ENCODE measurements around the gene PARD3.

Gene PARD3

GRCh38 chr10:34107626-34108516 lies 707.2 kb downstream of the PARD3 start:
- DNase-seq, result no peak

GRCh38 chr10:34106356-34106885 lies 708.7 kb downstream of the PARD3 start:
- DNase-seq, result no peak

GRCh38 chr10:34104829-34105572 lies 710.1 kb downstream of the PARD3 start:
- DNase-seq, result no peak

GRCh38 chr10:34102893-34103506 lies 712.1 kb downstream of the PARD3 start:
- DNase-seq, result no peak

- DNase-seq, result no peak
Observed at GRCh38 chr10:34102237-34102673, 712.8 kb downstream of the PARD3 start.

GRCh38 chr10:34101001-34101400 lies 714.1 kb downstream of the PARD3 start:
- no peak for DNase-seq

GRCh38 chr10:34098821-34099567 lies 716.1 kb downstream of the PARD3 start:
- no peak for DNase-seq

- no peak for DNase-seq
Observed at GRCh38 chr10:34097682-34098081, 717.4 kb downstream of the PARD3 start.

- DNase-seq, result no peak
Observed at GRCh38 chr10:34094961-34095360, 720.1 kb downstream of the PARD3 start.

- DNase-seq, result no peak
Observed at GRCh38 chr10:34094146-34094696, 720.9 kb downstream of the PARD3 start.

- DNase-seq, result no peak
Observed at GRCh38 chr10:34092891-34093290, 722.2 kb downstream of the PARD3 start.

- no peak for DNase-seq
Observed at GRCh38 chr10:34091635-34092195, 723.4 kb downstream of the PARD3 start.

GRCh38 chr10:34089253-34089652 lies 725.8 kb downstream of the PARD3 start:
- DNase-seq, result no peak

GRCh38 chr10:34088208-34088794 lies 726.8 kb downstream of the PARD3 start:
- DNase-seq, result no peak

- no peak for DNase-seq
Observed at GRCh38 chr10:34087095-34087418, 728.0 kb downstream of the PARD3 start.

- DNase-seq, result no peak
Observed at GRCh38 chr10:34083567-34083966, 731.5 kb downstream of the PARD3 start.

GRCh38 chr10:34081948-34082347 lies 733.1 kb downstream of the PARD3 start:
- DNase-seq, result no peak

GRCh38 chr10:34081347-34081743 lies 733.8 kb downstream of the PARD3 start:
- no peak for DNase-seq

GRCh38 chr10:34080485-34081346 lies 734.4 kb downstream of the PARD3 start:
- DNase-seq, result no peak

GRCh38 chr10:34079702-34080484 lies 735.2 kb downstream of the PARD3 start:
- DNase-seq, result no peak

All from NCI-H2171 (cell line).